Trophoblast cell (in vitro differentiated cells and primary cell): ENCODE data around the gene CENPO.

Experiments used
- DNase-seq, 2 donors: peaks; one replicate each; pipeline ENCODE4 v3.0.0-alpha.2; 2016
- H2AFZ ChIP-seq: 2 replicates; pipeline ENCODE4 v1.6.1; 2013; ENCODE audit warnings: low read length, moderate library complexity, mild to moderate bottlenecking; ENCODE audit not compliant: insufficient read depth, poor library complexity
- H2AK5ac ChIP-seq: 2 replicates; pipeline ENCODE4 v1.6.1; 2013; ENCODE audit warnings: mild to moderate bottlenecking, low read length
- H2BK120ac ChIP-seq: 2 replicates; pipeline ENCODE4 v1.6.1; 2013; ENCODE audit warnings: low read length, mild to moderate bottlenecking, moderate library complexity; ENCODE audit not compliant: insufficient read depth, poor library complexity
- H2BK12ac ChIP-seq: 2 replicates; pipeline ENCODE4 v1.6.1; 2013; ENCODE audit warnings: mild to moderate bottlenecking, low read length, moderate library complexity
- H2BK5ac ChIP-seq: 2 replicates; pipeline ENCODE4 v1.6.1; 2013; ENCODE audit warnings: low read length, low read depth, moderate library complexity, mild to moderate bottlenecking; ENCODE audit not compliant: poor library complexity
- H3K14ac ChIP-seq: 2 replicates; pipeline ENCODE4 v1.6.1; 2013; ENCODE audit warnings: mild to moderate bottlenecking, low read length
- H3K18ac ChIP-seq: 2 replicates; pipeline ENCODE4 v1.6.1; 2013; ENCODE audit warnings: mild to moderate bottlenecking, low read length
- H3K23ac ChIP-seq: 2 replicates; pipeline ENCODE4 v1.6.1; 2013; ENCODE audit warnings: low read length
- H3K27ac ChIP-seq: 2 replicates; pipeline ENCODE4 v1.5.1; 2013; ENCODE audit warnings: low read depth, mild to moderate bottlenecking, inconsistent platforms, low read length, moderate library complexity
- H3K27me3 ChIP-seq: 2 replicates; pipeline ENCODE4 v1.6.1; 2013; ENCODE audit warnings: inconsistent platforms, mild to moderate bottlenecking, low read length, moderate library complexity; ENCODE audit not compliant: insufficient read depth
- H3K36me3 ChIP-seq, 2 experiments: 1 replicate in 1 of 2; 2 replicates in 1 of 2; pipeline ENCODE4 v1.6.1; 2013; ENCODE audit warnings: low read length in 2 of 2, mild to moderate bottlenecking in 2 of 2, moderate library complexity in 1 of 2; ENCODE audit not compliant: insufficient read depth in 2 of 2, control insufficient read depth in 1 of 2
- H3K4ac ChIP-seq: 2 replicates; pipeline ENCODE4 v1.6.1; 2013; ENCODE audit warnings: low read depth, mild to moderate bottlenecking, low read length, moderate library complexity
- H3K4me1 ChIP-seq, 2 experiments: 1 replicate in 1 of 2; 2 replicates in 1 of 2; pipeline ENCODE4 v1.6.1; 2013; ENCODE audit warnings: low read length in 2 of 2, mild to moderate bottlenecking in 2 of 2, moderate library complexity in 1 of 2; ENCODE audit not compliant: insufficient read depth in 2 of 2, control insufficient read depth in 1 of 2
- H3K4me2 ChIP-seq: 2 replicates; pipeline ENCODE4 v1.6.1; 2013; ENCODE audit warnings: inconsistent platforms, mild to moderate bottlenecking, low read length, moderate library complexity
- H3K4me3 ChIP-seq: 2 replicates; pipeline ENCODE4 v1.5.1; 2013; ENCODE audit warnings: mild to moderate bottlenecking, low read depth, low read length, inconsistent platforms
- H3K79me1 ChIP-seq: one replicate; pipeline ENCODE4 v1.6.1; 2013; ENCODE audit warnings: low read length
- H3K79me2 ChIP-seq: 2 replicates; pipeline ENCODE4 v1.6.1; 2013; ENCODE audit warnings: low read length, mild to moderate bottlenecking; ENCODE audit not compliant: control insufficient read depth, insufficient read depth, poor library complexity
- H3K9ac ChIP-seq: 2 replicates; pipeline ENCODE4 v1.6.1; 2013; ENCODE audit warnings: mild to moderate bottlenecking, low read length
- H3K9me3 ChIP-seq: 2 replicates; pipeline ENCODE4 v1.6.1; 2013; ENCODE audit warnings: low read depth, mild to moderate bottlenecking, control low read depth, inconsistent platforms, low read length; ENCODE audit not compliant: insufficient read depth
- H4K12ac ChIP-seq: 2 replicates; pipeline ENCODE4 v1.6.1; 2013; ENCODE audit warnings: low read depth, mild to moderate bottlenecking, low read length, moderate library complexity
- H4K8ac ChIP-seq: 2 replicates; pipeline ENCODE4 v1.6.1; 2013; ENCODE audit warnings: low read depth, mild to moderate bottlenecking, low read length, moderate library complexity
- H4K91ac ChIP-seq: one replicate; pipeline ENCODE4 v1.6.1; 2013; ENCODE audit warnings: low read depth, mild to moderate bottlenecking, low read length, moderate library complexity
- WGBS: extraction: QIAGEN DNeasy Blood & Tissue Kit; methylation state at CpG from one replicate; pipeline ENCODE4 v1.1.7; 2013; ENCODE audit warnings: missing lambda C conversion rate; ENCODE audit not compliant: insufficient read length, insufficient coverage; ENCODE audit errors: extremely low coverage; 5-methylcytosine and 5-hydroxymethylcytosine counted together

Gene CENPO

GRCh38 chr2:24839729-24840128 lies 46.5 kb downstream of the CENPO start:
- no CpG with 5 or more reads among the region's 15 CpGs for WGBS
- Histone ChIP-seq H2AFZ (no peak overlapping the region), H4K12ac (no peak overlapping the region), H4K91ac (no peak overlapping the region), H3K27ac (no peak overlapping the region), H3K79me2 (no peaks in the 10 kb centered on the region), H3K4me3 (no peak overlapping the region), H3K4me1 (no peaks in the 10 kb centered on the region), H2BK5ac (no peak overlapping the region), H3K27me3 (no peaks in the 10 kb centered on the region), H3K9me3 (peaks cover 1% of the 10 kb centered on the region), H3K9ac (no peak overlapping the region), H3K18ac (no peak overlapping the region), H3K4ac (no peak overlapping the region), H4K8ac (no peak overlapping the region), H3K23ac (no peak overlapping the region), H3K36me3 (no peaks in the 10 kb centered on the region), H3K4me2 (no peak overlapping the region), H3K14ac (no peak overlapping the region), H2BK12ac (no peak overlapping the region), H2AK5ac (no peak overlapping the region), H2BK120ac (no peak overlapping the region), H3K79me1 (no peaks in the 10 kb centered on the region)
- DNase-seq: no peak

GRCh38 chr2:24840164-24840869 lies 47.1 kb downstream of the CENPO start:
- H4K12ac ChIP-seq: no peak overlapping the region
- no peak overlapping the region for H3K18ac ChIP-seq
- no peaks in the 10 kb centered on the region for H3K36me3 ChIP-seq
- whole genome bisulfite sequencing: no CpG with 5 or more reads among the region's 17 CpGs
- no peak overlapping the region for H2BK12ac ChIP-seq
- no peak overlapping the region for H3K9ac ChIP-seq
- no peak overlapping the region for H2AK5ac ChIP-seq
- H3K79me1 ChIP-seq: no peaks in the 10 kb centered on the region
- H3K14ac ChIP-seq: no peak overlapping the region
- no peaks in the 10 kb centered on the region for H3K4me1 ChIP-seq
- H2BK120ac ChIP-seq: no peak overlapping the region
- no peak overlapping the region for H3K23ac ChIP-seq
- H3K4ac ChIP-seq: no peak overlapping the region
- no peak overlapping the region for H2AFZ ChIP-seq
- H3K4me3 ChIP-seq: no peak overlapping the region
- peaks cover 1% of the 10 kb centered on the region for H3K9me3 ChIP-seq
- no peak for DNase-seq
- H4K91ac ChIP-seq: no peak overlapping the region
- H3K4me2 ChIP-seq: no peak overlapping the region
- H3K27ac ChIP-seq: no peak overlapping the region
- H3K27me3 ChIP-seq: no peaks in the 10 kb centered on the region
- H4K8ac ChIP-seq: no peak overlapping the region
- no peak overlapping the region for H2BK5ac ChIP-seq
- H3K79me2 ChIP-seq: no peaks in the 10 kb centered on the region

- DNase-seq: no peak
- no peak overlapping the region for H3K9ac ChIP-seq
- H3K4me2 ChIP-seq: no peak overlapping the region
- no peak overlapping the region for H2AFZ ChIP-seq
- no peaks in the 10 kb centered on the region for H3K4me1 ChIP-seq
- no CpG with 5 or more reads among the region's 26 CpGs for WGBS
- H2BK120ac ChIP-seq: no peak overlapping the region
- H3K4ac ChIP-seq: no peak overlapping the region
- no peak overlapping the region for H2BK12ac ChIP-seq
- no peak overlapping the region for H2AK5ac ChIP-seq
- no peaks in the 10 kb centered on the region for H3K79me2 ChIP-seq
- H3K36me3 ChIP-seq: no peaks in the 10 kb centered on the region
- H3K9me3 ChIP-seq: peaks cover 1% of the 10 kb centered on the region
- H3K27me3 ChIP-seq: no peaks in the 10 kb centered on the region
- H3K14ac ChIP-seq: no peak overlapping the region
- H3K18ac ChIP-seq: no peak overlapping the region
- H3K79me1 ChIP-seq: no peaks in the 10 kb centered on the region
- no peak overlapping the region for H3K27ac ChIP-seq
- H3K4me3 ChIP-seq: no peak overlapping the region
- no peak overlapping the region for H4K12ac ChIP-seq
- H3K23ac ChIP-seq: no peak overlapping the region
- H4K91ac ChIP-seq: no peak overlapping the region
- H4K8ac ChIP-seq: no peak overlapping the region
- no peak overlapping the region for H2BK5ac ChIP-seq
These were observed 48.0 kb downstream of the CENPO start for GRCh38 chr2:24840962-24841945.

GRCh38 chr2:24842081-24843050 lies 49.1 kb downstream of the CENPO start:
- Histone ChIP-seq H2BK12ac (no peak overlapping the region), H3K4me3 (no peak overlapping the region), H3K27me3 (no peaks in the 10 kb centered on the region), H3K18ac (no peak overlapping the region), H3K23ac (no peak overlapping the region), H4K91ac (no peak overlapping the region), H4K8ac (no peak overlapping the region), H3K4me1 (no peaks in the 10 kb centered on the region), H3K9ac (no peak overlapping the region), H4K12ac (no peak overlapping the region), H3K4me2 (no peak overlapping the region), H3K27ac (no peak overlapping the region), H2BK5ac (no peak overlapping the region), H3K79me1 (no peaks in the 10 kb centered on the region), H2BK120ac (no peak overlapping the region), H3K14ac (no peak overlapping the region), H2AFZ (no peak overlapping the region), H2AK5ac (no peak overlapping the region), H3K4ac (no peak overlapping the region), H3K9me3 (peaks cover 3% of the 10 kb centered on the region), H3K79me2 (no peaks in the 10 kb centered on the region), H3K36me3 (no peaks in the 10 kb centered on the region)
- WGBS: no CpG with 5 or more reads among the region's 39 CpGs
- no peak for DNase-seq
